HepG2 (cell line): ENCODE measurements around the gene NEK8. TPM values are rescaled to one million over a fixed set of nuclear protein-coding genes. Genes with fewer than 3 reads are reported as not detected.

ENCODE experiments used
- AHR ChIP-seq: IDR thresholded peaks from 2 replicates; pipeline ENCODE4 v1.6.1; 2018; ENCODE audit warnings: missing genetic modification reagents, missing compliant biosample characterization
- ATAD3A ChIP-seq: sonication (generic); formaldehyde crosslinking; IDR thresholded peaks from 2 replicates; pipeline ENCODE4 v1.4.0; 2020; ENCODE audit warnings: missing genetic modification reagents
- BATF2 ChIP-seq: sonication (generic); formaldehyde crosslinking; IDR thresholded peaks from 2 replicates; pipeline ENCODE4 v1.8.0; 2022; ENCODE audit warnings: mild to moderate bottlenecking, missing genetic modification reagents, moderate library complexity
- CENPT ChIP-seq: sonication (generic); formaldehyde crosslinking; IDR thresholded peaks from 2 replicates; pipeline ENCODE4 v1.8.0; 2022; ENCODE audit warnings: low read depth, mild to moderate bottlenecking, moderate library complexity, missing genetic modification reagents
- GATAD2A ChIP-seq: IDR thresholded peaks from 2 replicates; pipeline ENCODE4 v1.6.1; 2016
- HNRNPH1 ChIP-seq: fragments of 200-400 bp; formaldehyde crosslinking; optimal IDR thresholded peaks from 2 replicates; pipeline ENCODE3; 2017; ENCODE audit warnings: mild to moderate bottlenecking, low read depth, low read length
- MED1 ChIP-seq: sonication (generic); formaldehyde crosslinking; IDR thresholded peaks from 2 replicates; pipeline ENCODE4 v1.4.0; 2020; ENCODE audit warnings: missing genetic modification reagents
- MXI1 ChIP-seq: IDR thresholded peaks from 3 replicates; pipeline ENCODE4 v1.6.1; 2012; ENCODE audit warnings: low read depth, low read length, inconsistent platforms, borderline replicate concordance
- MYC ChIP-seq: sonication (generic); formaldehyde crosslinking; IDR thresholded peaks from 2 replicates; pipeline ENCODE4 v1.9.0; 2021; ENCODE audit warnings: missing genetic modification reagents, borderline replicate concordance
- SOX6 ChIP-seq, 2 experiments: fragments of 450-650 bp in 1 of 2; sonication (generic) in 1 of 2; formaldehyde crosslinking in 1 of 2; IDR thresholded peaks; 2 replicates each; pipeline versions ENCODE4 v1.4.0 to v1.6.1; 2017 to 2020; ENCODE audit warnings: antibody characterized with exemption in 1 of 2, mild to moderate bottlenecking in 1 of 2, missing genetic modification reagents in 1 of 2
- SP2 ChIP-seq: sonication (generic); formaldehyde crosslinking; IDR thresholded peaks from 2 replicates; pipeline ENCODE4 v1.5.1; 2020; ENCODE audit warnings: mild to moderate bottlenecking, missing genetic modification reagents
- SSRP1 ChIP-seq: IDR thresholded peaks from 2 replicates; pipeline ENCODE4 v1.6.1; 2016; ENCODE audit warnings: control low read depth
- ZC3H13 ChIP-seq: sonication (generic); formaldehyde crosslinking; IDR thresholded peaks from 2 replicates; pipeline ENCODE4 v1.8.1; 2023; ENCODE audit warnings: mild to moderate bottlenecking, missing genetic modification reagents, moderate library complexity
- ZMYM4 ChIP-seq: sonication (generic); formaldehyde crosslinking; IDR thresholded peaks from 2 replicates; pipeline ENCODE4 v1.8.1; 2023; ENCODE audit warnings: mild to moderate bottlenecking, missing genetic modification reagents
- ZNF20 ChIP-seq: sonication (generic); formaldehyde crosslinking; IDR thresholded peaks from 2 replicates; pipeline ENCODE4 v1.4.0; 2020; ENCODE audit warnings: mild to moderate bottlenecking, moderate library complexity, missing genetic modification reagents
- ZNF703 ChIP-seq: sonication (generic); formaldehyde crosslinking; IDR thresholded peaks from 2 replicates; pipeline ENCODE4 v1.5.1; 2020; ENCODE audit warnings: missing genetic modification reagents, mild to moderate bottlenecking, moderate library complexity, borderline replicate concordance
- ZNF740 ChIP-seq: sonication (generic); formaldehyde crosslinking; IDR thresholded peaks from 2 replicates; pipeline ENCODE4 v1.4.0; 2020; ENCODE audit warnings: missing genetic modification reagents
- ZNF784 ChIP-seq: sonication (generic); formaldehyde crosslinking; IDR thresholded peaks from 2 replicates; pipeline ENCODE4 v1.5.1; 2020; ENCODE audit warnings: missing genetic modification reagents, mild to moderate bottlenecking, borderline replicate concordance
- ZNF788 ChIP-seq: sonication (generic); formaldehyde crosslinking; IDR thresholded peaks from 2 replicates; pipeline ENCODE4 v1.5.0; 2020; ENCODE audit warnings: mild to moderate bottlenecking, missing genetic modification reagents, borderline replicate concordance
- polyA plus RNA-seq, 8 experiments: library from polyadenylated mRNA; depleted of rRNA in 3 of 8; stranded (reverse) in 7 of 8; unstranded in 1 of 8; fragments of >200 nt; fragmentation: Illumina TruSeq in 4 of 8; extraction: Trizol in 4 of 8; gene quantifications; 2 replicates each; pipeline versions ENCODE4 v1.2.1 to v1.2.3, GENCODE V29; 2011 to 2016; ENCODE audit warnings: low read depth in 4 of 8, missing spikeins in 1 of 8, mixed read lengths in 1 of 8; ENCODE audit not compliant: insufficient read depth in 1 of 8
- total RNA-seq, 5 experiments: library from RNA; depleted of rRNA; stranded (reverse); fragments of >200 nt; fragmentation: Illumina TruSeq; extraction: Trizol; gene quantifications; 2 replicates each; pipeline ENCODE4 v1.2.3, GENCODE V29; 2016; ENCODE audit warnings: low read depth in 1 of 5
- TF ChIP-seq, protein P1 (sequence below): sonication (generic); formaldehyde crosslinking; conservative IDR thresholded peaks from 2 replicates; pipeline ENCODE4 v1.4.0; 2020; ENCODE audit warnings: missing genetic modification reagents
- TF ChIP-seq, protein P2 (sequence below): sonication (generic); formaldehyde crosslinking; IDR thresholded peaks from 2 replicates; pipeline ENCODE4 v1.4.0; 2020; ENCODE audit warnings: missing genetic modification reagents, borderline replicate concordance

Gene NEK8
- total and polyA plus RNA-seq, 2 of the 13 experiments (the other 11 are each of a cell fraction or from before 2014, with no cell fraction given): 5.8 to 13.5 TPM

DNA sequence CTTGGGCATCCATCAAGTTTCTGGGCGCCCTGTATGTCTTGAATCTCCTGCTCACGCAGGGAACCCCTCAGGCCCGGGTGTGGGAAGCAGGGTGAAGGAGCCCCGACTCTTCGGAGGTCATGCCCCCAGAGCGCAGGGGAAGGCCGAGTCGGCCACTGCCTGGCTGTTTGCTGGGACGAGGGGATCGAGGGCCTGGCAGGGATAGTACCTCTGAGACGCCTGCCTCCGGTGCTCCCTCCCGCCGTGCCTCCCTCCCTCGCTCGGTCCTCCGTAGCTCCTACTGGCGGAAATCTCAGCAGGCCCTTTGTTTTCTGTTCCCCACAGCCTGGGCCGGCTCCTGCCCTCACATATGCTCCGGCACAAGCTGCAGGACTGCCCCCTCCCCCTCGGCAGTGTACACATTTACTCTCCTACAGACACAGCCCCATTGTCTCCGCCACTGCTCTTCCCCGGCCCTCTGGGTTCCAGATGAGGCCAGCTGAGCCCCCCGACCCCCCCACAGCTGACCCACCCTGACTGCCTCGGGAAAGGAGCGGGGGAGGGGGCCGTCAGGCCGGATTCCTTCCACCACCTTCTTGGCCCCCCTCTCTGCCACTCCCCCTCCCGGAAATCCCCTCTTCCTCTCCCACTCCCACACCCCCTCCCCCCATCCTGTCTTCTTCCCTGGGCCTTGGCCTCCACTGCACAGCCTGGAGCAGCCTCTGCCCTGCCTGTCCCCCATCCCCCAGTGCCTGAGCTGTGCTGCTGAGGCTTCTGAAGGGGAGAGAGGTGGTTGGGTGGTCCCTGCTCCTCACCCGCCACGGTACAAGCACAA is 16.6 kb downstream of the NEK8 start (continued):
- TF ChIP-seq ZNF740 (CRISPR knock-in tag): peak; percentile 83
- TF ChIP-seq BATF2 (CRISPR knock-in tag): 0 out of 2 replicates have a peak, but pooled peaks have one; percentile 63
- peak; percentile 62; the same call in 1 of the 3 replicates for TF ChIP-seq MXI1
- TF ChIP-seq GATAD2A (CRISPR knock-in tag): 0 out of 2 replicates have a peak, but pooled peaks have one; percentile 43
- TF ChIP-seq ZNF20 (CRISPR knock-in tag): no peak
- no peak for TF ChIP-seq CENPT
- TF ChIP-seq, protein P1, sequence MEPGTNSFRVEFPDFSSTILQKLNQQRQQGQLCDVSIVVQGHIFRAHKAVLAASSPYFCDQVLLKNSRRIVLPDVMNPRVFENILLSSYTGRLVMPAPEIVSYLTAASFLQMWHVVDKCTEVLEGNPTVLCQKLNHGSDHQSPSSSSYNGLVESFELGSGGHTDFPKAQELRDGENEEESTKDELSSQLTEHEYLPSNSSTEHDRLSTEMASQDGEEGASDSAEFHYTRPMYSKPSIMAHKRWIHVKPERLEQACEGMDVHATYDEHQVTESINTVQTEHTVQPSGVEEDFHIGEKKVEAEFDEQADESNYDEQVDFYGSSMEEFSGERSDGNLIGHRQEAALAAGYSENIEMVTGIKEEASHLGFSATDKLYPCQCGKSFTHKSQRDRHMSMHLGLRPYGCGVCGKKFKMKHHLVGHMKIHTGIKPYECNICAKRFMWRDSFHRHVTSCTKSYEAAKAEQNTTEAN (CRISPR knock-in tag): 0 out of 2 replicates have a peak, but pooled peaks have one; percentile 29
- TF ChIP-seq SSRP1: 0 out of 2 replicates have a peak, but pooled peaks have one; percentile 36
- peak; percentile 54; the same call in 1 of the 2 replicates for TF ChIP-seq AHR
- peak; percentile 41; the same call in 1 of the 2 replicates for TF ChIP-seq ZMYM4 (CRISPR knock-in tag)
- TF ChIP-seq ZNF788 (CRISPR knock-in tag): peak; percentile 81; the same call in 1 of the 2 replicates
- no peak; the same call in 1 of the 2 replicates for TF ChIP-seq MYC (CRISPR knock-in tag)
- no peak for TF ChIP-seq SOX6 (IDR thresholded peaks at IDR 0.05)
- TF ChIP-seq SOX6 (CRISPR knock-in tag; IDR thresholded peaks at IDR 0.05): peak; percentile 83
- TF ChIP-seq ZC3H13 (CRISPR knock-in tag): peak; percentile 49
- 0 out of 2 replicates have a peak, but pooled peaks have one; percentile 1 for TF ChIP-seq SP2 (CRISPR knock-in tag)
- no peak for TF ChIP-seq ATAD3A
- TF ChIP-seq ZNF703 (CRISPR knock-in tag): no peak
- TF ChIP-seq, protein P2, sequence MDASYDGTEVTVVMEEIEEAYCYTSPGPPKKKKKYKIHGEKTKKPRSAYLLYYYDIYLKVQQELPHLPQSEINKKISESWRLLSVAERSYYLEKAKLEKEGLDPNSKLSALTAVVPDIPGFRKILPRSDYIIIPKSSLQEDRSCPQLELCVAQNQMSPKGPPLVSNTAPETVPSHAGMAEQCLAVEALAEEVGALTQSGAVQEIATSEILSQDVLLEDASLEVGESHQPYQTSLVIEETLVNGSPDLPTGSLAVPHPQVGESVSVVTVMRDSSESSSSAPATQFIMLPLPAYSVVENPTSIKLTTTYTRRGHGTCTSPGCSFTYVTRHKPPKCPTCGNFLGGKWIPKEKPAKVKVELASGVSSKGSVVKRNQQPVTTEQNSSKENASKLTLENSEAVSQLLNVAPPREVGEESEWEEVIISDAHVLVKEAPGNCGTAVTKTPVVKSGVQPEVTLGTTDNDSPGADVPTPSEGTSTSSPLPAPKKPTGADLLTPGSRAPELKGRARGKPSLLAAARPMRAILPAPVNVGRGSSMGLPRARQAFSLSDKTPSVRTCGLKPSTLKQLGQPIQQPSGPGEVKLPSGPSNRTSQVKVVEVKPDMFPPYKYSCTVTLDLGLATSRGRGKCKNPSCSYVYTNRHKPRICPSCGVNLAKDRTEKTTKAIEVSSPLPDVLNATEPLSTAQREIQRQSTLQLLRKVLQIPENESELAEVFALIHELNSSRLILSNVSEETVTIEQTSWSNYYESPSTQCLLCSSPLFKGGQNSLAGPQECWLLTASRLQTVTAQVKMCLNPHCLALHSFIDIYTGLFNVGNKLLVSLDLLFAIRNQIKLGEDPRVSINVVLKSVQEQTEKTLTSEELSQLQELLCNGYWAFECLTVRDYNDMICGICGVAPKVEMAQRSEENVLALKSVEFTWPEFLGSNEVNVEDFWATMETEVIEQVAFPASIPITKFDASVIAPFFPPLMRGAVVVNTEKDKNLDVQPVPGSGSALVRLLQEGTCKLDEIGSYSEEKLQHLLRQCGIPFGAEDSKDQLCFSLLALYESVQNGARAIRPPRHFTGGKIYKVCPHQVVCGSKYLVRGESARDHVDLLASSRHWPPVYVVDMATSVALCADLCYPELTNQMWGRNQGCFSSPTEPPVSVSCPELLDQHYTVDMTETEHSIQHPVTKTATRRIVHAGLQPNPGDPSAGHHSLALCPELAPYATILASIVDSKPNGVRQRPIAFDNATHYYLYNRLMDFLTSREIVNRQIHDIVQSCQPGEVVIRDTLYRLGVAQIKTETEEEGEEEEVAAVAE (CRISPR knock-in tag): no peak
- TF ChIP-seq ZNF784 (CRISPR knock-in tag): no peak
- TF ChIP-seq HNRNPH1: peak; percentile 84
- TF ChIP-seq MED1 (CRISPR knock-in tag): peak; percentile 32; the same call in 1 of the 2 replicates
